ENCODE measurements around the gene KRT6C.

The KRT6C gene

DNA sequence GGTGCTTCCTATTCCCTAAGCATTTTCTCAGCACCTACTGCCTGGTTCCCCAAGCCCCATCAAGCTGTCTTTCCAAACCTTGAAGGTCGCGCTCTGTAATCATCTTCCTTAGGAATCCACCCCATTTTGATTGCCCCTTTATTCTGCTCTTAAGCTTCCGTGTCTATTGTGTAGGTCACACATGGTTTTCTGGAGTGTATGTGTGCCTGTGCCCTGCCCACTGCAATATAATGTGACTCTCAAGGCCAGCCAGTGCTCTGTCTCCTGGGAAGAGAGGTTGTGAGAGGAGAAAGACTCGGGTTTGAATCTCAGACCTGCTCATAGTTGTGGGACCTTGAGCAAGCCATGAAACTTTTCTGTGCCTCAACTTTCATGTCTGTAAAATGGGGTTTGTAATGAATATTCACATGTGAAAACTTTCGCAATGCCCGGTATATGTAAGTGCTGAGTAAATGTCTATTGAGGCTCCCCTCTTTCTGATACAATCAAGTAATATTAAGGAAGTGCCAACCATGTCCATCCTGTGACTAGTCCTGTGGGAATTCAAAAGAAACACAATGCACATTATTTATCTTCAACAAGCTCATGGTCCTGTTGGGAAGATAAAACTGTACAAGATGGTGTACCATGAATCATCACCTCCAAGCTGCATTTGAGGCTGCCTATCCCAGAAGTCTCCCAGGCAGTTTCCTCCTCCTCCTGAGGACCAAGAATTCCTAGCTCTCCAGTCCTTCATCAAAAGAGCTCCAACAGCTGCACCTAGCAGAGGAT is 38.7 kb downstream of the KRT6C start:
- no peak for DNase-seq (ENCODE audit: low read depth in 2 of 2)

DNA sequence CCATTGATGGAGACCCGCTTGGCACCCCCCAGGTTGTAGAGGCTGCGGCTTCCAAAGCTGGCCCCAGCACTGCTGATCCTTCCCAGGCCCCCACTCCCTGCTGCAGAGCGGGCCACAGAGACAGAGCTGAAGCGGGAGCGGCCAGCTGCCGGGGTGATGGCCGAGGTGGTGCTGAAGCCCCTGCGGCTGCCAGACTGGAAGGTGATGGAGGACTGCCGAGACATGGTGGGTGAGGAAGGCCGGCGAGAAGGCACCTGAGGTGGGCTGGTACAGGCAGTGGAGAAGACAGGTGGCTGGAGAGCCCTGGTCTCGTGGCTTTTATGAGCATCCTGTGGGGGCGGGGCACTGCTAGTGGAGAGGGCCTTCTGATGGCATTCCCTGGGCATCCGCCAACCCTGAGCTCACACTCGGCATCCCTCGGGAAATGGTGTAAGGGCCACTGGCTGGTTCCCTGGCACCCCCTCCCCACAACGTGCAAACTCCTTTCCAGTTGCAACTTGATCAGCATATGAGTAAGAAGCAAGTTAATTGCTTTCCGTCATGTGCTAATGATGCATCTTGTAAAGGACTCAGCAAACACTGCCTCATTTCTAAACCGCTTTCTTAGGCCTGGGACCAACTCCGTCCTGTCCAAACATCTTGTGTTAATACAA is 39.4 kb downstream of the KRT6C start, which contains the start of gene KRT75:
TSS of gene KRT75 (minus strand) at position 291 of the 653 bp plus-strand sequence. CDS start at position 224, 67 bp downstream.
- DNase-seq (ENCODE audit: low read depth in 2 of 2): no peak

DNA sequence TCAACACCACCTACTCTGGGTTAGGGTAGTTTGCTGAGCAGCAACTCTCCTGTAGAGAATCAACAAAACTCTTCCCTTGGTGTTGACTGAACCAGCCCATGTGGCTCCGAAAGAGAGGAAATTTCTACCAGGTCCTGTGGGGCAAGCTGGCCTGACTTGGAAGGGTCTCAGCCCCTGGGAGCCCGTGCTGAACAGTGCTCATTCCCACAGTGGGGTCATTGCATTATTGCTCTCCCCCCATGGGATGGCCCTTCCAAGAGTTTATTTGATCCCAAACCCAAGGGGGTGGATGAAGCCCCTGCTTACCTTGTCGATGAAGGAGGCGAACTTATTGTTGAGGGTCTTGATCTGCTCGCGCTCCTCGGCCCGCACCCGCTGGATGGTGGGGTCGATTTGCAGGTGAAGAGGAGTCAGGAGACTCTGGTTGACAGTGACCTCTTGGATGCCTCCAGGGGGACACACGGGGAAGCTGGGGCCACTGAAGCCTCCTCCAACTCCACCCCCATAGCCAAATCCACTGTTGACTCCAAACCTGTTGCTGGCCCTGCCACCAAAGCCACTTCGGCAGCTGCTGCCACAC is 40.0 kb downstream of the KRT6C start:
- no peak for DNase-seq (ENCODE audit: low read depth in 2 of 2)

DNA sequence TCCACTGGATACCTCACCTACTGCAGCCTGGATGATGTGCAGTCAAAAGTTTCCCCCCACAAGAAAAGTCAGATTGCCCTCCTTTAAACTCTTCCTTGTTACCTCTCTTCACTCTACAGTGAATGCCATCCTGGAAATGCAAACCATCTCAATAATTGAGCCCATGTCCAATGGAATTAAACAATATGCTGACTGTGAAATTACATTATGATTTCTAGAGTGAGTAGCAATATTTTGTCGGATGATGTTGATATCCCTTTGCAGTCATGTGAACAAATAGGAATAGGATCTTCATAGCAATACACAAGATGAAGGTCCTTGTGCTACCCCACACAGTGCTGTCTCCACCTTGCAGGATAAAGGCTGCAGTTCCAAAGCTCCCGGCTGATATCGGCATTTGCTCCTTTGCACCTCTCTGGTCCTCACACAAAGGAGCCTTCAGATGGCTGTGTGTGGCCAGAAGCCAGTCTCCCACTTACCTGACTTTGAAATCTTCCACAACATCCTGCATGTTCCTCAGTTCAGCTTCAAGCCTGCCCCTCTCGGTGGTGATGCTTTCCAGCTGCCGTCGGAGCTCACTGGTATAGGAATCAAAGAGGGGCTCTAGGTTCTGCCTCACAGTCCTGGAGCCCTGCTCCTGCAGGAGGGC is 40.9 kb downstream of the KRT6C start:
- DNase-seq (ENCODE audit: low read depth in 2 of 2): no peak

DNA sequence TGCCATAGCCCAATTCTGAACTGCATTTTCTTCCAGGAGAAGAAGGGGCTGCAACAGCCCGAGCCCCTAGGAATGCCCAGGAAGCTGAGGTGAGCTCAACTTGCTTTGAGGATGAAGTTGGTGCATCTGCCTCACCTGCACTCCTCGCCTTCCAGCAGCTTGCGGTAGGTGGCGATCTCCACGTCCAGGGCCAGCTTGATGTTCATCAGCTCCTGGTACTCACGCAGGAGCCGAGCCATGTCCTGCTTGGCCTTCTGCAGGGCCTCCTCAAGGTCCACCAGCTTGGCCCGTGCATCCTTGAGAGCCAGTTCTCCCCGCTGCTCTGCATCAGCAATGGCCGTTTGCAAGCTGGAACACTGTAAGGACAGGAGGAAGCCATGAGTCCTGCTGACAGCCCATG is 45.5 kb downstream of the KRT6C start:
- DNase-seq (ENCODE audit: low read depth in 2 of 2): no peak

DNA sequence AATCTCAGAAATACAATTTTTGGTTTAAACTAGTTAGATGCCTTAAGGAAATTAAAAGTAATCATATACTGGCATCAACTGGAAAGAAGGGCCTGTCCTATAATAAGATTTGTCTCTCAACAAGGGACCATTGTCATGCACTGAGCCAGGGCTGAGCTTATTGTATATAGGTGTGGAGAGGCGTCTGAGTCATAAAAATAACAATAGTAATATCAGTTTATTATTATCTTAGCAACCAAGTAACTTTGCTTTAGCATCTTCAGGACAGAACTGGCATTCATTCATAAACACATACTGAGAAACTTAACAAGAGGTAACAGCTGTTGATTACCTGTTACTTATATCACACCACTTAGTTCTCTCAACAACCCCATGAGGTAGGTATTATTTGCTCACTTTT is 46.5 kb downstream of the KRT6C start:
- DNase-seq (ENCODE audit: low read depth in 2 of 2): no peak

DNA sequence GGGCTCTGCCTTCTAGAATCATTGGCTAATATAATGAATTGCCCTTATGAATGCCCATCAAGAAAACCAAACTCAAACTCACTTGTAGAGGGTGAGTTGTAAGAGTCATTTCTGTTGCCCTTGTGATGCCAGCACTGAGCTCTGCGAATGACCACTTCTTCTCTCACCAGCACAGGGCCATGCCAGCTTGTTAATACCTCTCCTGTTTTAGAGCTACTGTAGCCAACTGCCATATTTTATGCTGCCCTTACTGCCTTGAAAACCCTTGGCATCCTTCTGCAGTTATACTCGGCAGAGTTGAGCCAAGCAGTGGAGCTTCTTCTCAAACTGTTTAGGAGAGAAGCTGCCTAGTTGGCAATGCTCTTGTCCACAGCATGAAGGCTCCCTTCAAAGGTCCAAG is 47.6 kb downstream of the KRT6C start:
- DNase-seq (ENCODE audit: low read depth in 2 of 2): no peak

DNA sequence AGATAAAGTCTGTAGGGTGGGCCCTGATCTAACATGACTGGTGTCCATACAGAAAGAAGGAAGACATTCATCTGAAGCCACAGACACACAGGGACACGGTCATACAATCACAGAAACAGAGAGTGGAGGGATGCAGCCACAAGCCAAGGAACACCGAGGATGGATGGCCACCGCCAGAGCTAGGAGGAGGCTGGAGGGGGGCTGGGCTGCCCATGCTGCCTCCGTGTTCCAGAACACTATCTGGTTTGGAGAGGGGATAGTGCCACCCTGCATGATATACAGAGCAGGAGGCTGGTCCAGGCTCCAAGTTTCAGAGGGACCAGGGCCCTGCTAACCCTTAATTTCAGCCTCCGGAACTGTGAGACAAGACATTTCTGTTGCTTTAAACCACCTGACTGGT is 48.1 kb downstream of the KRT6C start:
- no peak for DNase-seq (ENCODE audit: low read depth in 2 of 2)

DNA sequence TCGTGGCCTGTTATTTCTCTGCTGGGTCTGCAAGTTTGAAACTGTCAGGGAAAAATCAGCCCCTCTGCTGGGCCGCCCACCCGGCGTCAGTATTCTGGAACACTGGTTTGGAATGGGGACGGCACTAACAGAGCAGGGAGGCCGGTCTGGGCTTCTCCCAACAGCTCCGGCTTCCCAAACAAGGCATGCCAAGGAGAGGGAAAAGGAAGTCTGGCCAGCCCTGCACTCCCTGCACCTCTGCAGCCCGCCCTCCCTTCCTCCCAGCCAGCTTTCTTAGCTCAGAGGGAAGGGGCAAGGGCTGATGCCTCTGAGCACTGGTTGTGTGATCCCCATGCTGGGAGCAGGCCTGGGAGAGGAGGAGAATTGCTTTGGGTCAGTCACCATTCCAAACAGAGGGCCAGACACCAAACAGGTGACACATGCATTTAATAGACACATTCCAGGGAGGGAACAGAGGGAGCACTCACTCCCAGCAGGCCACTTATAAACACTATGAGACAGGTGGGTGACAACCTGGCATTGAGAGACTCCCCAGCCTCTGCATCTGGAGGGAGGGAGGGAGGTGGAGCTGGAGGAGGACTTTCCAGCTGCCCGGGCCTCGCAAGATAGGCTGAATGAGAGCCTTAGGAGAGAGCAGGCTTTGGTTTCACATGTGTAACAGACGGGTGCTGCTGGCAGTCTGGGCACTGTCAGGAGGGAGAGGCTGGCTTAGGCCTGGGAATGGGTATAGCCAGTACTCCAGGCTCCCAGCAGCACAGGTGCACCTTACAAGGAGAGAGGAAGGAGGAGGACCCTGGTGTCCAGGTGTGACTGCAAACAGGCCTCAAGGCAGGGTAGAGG is 49.7 kb downstream of the KRT6C start:
- DNase-seq (ENCODE audit: low read depth in 2 of 2): no peak

DNA sequence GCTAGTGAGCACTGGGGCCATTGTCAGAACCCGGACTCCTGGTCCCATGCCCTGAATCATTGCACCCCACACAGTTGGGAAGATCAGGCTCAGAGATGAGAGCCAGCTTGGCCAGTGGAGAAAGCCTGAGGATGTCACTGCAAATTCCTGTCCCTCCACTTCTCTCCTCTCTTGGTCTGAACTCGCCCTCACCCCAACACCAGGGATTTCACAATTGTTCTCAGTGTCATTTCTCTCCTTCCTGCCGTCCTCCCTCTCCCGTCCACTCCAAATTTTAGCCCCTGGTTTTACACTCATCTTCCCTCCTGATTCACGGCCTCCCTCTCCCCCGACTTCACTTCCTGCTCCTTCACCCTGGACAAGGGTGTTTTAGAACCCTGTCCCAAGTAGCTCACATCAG is 50.6 kb downstream of the KRT6C start:
- DNase-seq (ENCODE audit: low read depth in 2 of 2): no peak

DNA sequence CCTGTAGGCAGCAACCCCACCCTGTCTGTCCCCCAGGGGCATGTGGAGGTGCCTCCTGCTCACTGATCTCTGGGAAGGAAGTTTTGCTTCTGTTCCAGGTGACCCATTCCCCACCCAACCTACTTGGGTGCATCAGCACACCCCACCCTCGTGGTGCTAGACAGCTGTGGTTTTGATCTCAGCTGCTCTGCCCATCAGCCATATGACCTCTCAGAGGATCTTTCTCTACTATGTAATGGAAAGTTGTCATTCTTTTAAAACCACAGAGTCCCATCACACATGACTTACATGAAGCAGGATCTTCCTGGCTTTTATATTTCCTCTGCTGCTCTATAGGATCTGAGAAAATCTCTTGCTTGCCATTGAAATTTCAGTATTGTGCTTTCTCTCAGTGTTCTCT is 53.9 kb downstream of the KRT6C start:
- no peak for DNase-seq (ENCODE audit: low read depth in 2 of 2)

DNA sequence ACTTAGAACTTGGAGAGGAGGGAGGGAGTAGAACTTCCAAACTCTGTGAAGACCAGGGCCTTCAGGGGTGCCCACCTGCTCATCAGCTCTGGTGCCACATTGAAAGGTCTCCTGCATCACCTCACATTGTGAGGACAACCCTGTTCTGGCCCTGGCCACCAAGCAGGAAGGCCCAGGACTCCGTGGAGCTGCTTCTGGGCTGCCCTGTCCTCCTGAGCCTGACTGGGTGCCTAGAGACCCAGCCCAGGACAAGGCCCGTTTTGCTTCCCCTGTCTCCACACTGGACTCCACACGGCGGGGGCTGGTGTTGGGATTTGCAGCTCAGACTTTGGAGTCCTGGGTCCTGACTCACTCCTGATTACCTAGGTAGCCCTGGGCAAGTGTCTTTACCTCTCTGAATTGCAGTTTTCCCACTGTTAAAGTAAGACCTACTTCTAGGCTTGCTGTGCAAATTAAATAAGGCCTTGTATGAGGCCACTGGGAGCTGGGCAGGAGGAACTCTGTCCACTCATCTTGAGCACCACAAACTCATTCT is 55.0 kb downstream of the KRT6C start:
- no peak for DNase-seq (ENCODE audit: low read depth in 2 of 2)

Data from activated CD4-positive, alpha-beta T cell treated with anti-CD3 and anti-CD28 coated beads for 24 hours (primary cell).